ENCODE measurements around the gene CSNK1G1. TPM values are rescaled to one million over a fixed set of nuclear protein-coding genes. Genes with fewer than 3 reads are reported as not detected.
A peak's percentile ranks its signal among the peaks of the same experiment; 100 is the strongest.

The CSNK1G1 gene
- polyA plus RNA-seq, 2 of the 4 experiments (the other 2 are of a cell fraction): 11.0 to 36.3 TPM

DNA sequence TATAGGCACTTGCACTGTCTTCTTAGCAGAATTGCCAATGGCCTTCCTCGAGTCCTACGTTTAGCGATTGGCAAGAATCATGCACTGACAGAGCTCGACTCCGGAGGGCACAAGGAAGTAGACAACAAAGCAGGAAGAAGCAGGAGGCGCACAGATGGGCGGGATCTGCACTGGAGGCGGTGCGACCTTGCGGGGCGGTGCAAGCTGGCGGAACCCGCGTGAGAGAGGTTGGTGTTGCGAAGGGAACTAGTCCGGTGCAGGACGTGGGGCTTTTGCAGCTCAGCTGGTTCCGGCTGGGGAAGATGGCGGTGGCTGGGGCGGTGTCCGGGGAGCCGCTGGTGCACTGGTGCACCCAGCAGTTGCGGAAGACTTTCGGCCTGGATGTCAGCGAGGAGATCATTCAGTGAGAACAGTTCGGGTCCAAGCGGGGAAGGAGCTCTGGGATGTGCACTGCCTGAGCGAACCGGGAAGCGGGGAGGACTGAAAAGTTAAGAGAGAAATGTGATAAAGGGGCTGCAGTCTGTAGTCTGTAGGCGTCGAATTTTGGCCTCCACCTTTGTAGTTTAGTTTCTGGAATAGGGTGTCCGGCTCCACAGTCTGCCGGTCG is 31.7 kb upstream of the CSNK1G1 start, which contains the start of gene TRIP4 (continued):
- TF ChIP-seq MAFK (IDR thresholded peaks at IDR 0.05; ENCODE audit: partially characterized antibody) (peak; percentile 63), BHLHE40 (IDR thresholded peaks at IDR 0.05; ENCODE audit: low read depth, low read length) (no peak), HDAC2 (IDR thresholded peaks at IDR 0.05) (peak; percentile 84; the same call in 1 of the 2 replicates), RCOR1 (IDR thresholded peaks at IDR 0.05; ENCODE audit: low read depth, low read length) (peak; percentile 8; the same call in 1 of the 2 replicates), TFCP2L1 (CRISPR knock-in tag; IDR thresholded peaks at IDR 0.05) (no peak), E2F6 (IDR thresholded peaks at IDR 0.05; ENCODE audit: borderline replicate concordance, low read depth) (peak; percentile 93), TP53 (CRISPR knock-in tag; IDR thresholded peaks at IDR 0.05) (no peak), POLR2AphosphoS2 (conservative IDR thresholded peaks at IDR 0.05; ENCODE audit: low read length) (no peak), CEBPB (IDR thresholded peaks at IDR 0.05) (peak in 1 of 2 experiments; percentile 58; a peak in 1 of 4 replicates), HOXB13 (CRISPR knock-in tag; IDR thresholded peaks at IDR 0.05; ENCODE audit: low read depth) (no peak), NPAS2 (CRISPR knock-in tag; IDR thresholded peaks at IDR 0.05; ENCODE audit: borderline replicate concordance) (no peak), PBX3 (IDR thresholded peaks at IDR 0.05) (peak; percentile 99), CTCF (IDR thresholded peaks at IDR 0.05) (0 out of 3 replicates have a peak, but pooled peaks have one; percentile 11), SREBF2 (IDR thresholded peaks at IDR 0.05) (no peak), JUN (IDR thresholded peaks at IDR 0.05) (peak; percentile 91 to 98), MYC (IDR thresholded peaks at IDR 0.05; ENCODE audit: borderline replicate concordance, low read length) (peak; percentile 87), ESRRA (IDR thresholded peaks at IDR 0.05; ENCODE audit: borderline replicate concordance, low read length) (peak; percentile 53; the same call in 1 of the 2 replicates), JUNB (IDR thresholded peaks at IDR 0.05) (no peak), CHD4 (IDR thresholded peaks at IDR 0.05; ENCODE audit: borderline replicate concordance) (no peak), RARB (CRISPR knock-in tag; IDR thresholded peaks at IDR 0.05) (no peak), HOXA7 (CRISPR knock-in tag; IDR thresholded peaks at IDR 0.05) (no peak), HES2 (IDR thresholded peaks at IDR 0.05) (no peak), ZSCAN20 (CRISPR knock-in tag; IDR thresholded peaks at IDR 0.05) (no peak), NFE2L2 (conservative IDR thresholded peaks at IDR 0.05; ENCODE audit: low read length) (0 out of 2 replicates have a peak, but pooled peaks have one; percentile 1), FOXS1 (CRISPR knock-in tag; IDR thresholded peaks at IDR 0.05) (no peak), PHF8 (IDR thresholded peaks at IDR 0.05; ENCODE audit: borderline replicate concordance, low read depth) (peak; percentile 83), SMC3 (IDR thresholded peaks at IDR 0.05) (peak; percentile 49; the same call in 2 of the 3 replicates), HOXB5 (CRISPR knock-in tag; IDR thresholded peaks at IDR 0.05) (peak; percentile 55; the same call in 1 of the 2 replicates)
- TF ChIP-seq, protein P1, sequence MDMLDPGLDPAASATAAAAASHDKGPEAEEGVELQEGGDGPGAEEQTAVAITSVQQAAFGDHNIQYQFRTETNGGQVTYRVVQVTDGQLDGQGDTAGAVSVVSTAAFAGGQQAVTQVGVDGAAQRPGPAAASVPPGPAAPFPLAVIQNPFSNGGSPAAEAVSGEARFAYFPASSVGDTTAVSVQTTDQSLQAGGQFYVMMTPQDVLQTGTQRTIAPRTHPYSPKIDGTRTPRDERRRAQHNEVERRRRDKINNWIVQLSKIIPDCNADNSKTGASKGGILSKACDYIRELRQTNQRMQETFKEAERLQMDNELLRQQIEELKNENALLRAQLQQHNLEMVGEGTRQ (IDR thresholded peaks at IDR 0.05): no peak
- TF ChIP-seq, protein P2, sequence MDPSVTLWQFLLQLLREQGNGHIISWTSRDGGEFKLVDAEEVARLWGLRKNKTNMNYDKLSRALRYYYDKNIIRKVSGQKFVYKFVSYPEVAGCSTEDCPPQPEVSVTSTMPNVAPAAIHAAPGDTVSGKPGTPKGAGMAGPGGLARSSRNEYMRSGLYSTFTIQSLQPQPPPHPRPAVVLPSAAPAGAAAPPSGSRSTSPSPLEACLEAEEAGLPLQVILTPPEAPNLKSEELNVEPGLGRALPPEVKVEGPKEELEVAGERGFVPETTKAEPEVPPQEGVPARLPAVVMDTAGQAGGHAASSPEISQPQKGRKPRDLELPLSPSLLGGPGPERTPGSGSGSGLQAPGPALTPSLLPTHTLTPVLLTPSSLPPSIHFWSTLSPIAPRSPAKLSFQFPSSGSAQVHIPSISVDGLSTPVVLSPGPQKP (IDR thresholded peaks at IDR 0.05; ENCODE audit: low read depth, low read length): 0 out of 2 replicates have a peak, but pooled peaks have one; percentile 47
- TF ChIP-seq, protein P3, sequence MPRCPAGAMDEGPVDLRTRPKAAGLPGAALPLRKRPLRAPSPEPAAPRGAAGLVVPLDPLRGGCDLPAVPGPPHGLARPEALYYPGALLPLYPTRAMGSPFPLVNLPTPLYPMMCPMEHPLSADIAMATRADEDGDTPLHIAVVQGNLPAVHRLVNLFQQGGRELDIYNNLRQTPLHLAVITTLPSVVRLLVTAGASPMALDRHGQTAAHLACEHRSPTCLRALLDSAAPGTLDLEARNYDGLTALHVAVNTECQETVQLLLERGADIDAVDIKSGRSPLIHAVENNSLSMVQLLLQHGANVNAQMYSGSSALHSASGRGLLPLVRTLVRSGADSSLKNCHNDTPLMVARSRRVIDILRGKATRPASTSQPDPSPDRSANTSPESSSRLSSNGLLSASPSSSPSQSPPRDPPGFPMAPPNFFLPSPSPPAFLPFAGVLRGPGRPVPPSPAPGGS (IDR thresholded peaks at IDR 0.05): peak; percentile 95
- TF ChIP-seq, protein P4, sequence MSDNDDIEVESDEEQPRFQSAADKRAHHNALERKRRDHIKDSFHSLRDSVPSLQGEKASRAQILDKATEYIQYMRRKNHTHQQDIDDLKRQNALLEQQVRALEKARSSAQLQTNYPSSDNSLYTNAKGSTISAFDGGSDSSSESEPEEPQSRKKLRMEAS (IDR thresholded peaks at IDR 0.05): peak; percentile 98
- TF ChIP-seq, protein P5, sequence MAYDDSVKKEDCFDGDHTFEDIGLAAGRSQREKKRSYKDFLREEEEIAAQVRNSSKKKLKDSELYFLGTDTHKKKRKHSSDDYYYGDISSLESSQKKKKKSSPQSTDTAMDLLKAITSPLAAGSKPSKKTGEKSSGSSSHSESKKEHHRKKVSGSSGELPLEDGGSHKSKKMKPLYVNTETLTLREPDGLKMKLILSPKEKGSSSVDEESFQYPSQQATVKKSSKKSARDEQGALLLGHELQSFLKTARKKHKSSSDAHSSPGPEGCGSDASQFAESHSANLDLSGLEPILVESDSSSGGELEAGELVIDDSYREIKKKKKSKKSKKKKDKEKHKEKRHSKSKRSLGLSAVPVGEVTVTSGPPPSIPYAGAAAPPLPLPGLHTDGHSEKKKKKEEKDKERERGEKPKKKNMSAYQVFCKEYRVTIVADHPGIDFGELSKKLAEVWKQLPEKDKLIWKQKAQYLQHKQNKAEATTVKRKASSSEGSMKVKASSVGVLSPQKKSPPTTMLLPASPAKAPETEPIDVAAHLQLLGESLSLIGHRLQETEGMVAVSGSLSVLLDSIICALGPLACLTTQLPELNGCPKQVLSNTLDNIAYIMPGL (CRISPR knock-in tag; IDR thresholded peaks at IDR 0.05; ENCODE audit: borderline replicate concordance): no peak

All from A549 (cell line).